Heart right ventricle (tissue), 16 donors: Measurements from ENCODE around the gene SYNPO2L. TPM values are rescaled to one million over a fixed set of nuclear protein-coding genes. Genes with fewer than 3 reads are reported as not detected.
"Not testable (repeated sequence)": the region's sequence is repeated elsewhere in the genome, so short reads cannot be mapped to it uniquely, and the experiment has no call there.

ENCODE experiments used
- ATAC-seq, 8 donors: fragments of 200-7000 bp; cut with Tn5 transposase; one replicate each; pipeline ENCODE4 v1.9.1; 2020; ENCODE audit warnings: mild to moderate bottlenecking in 8 of 8, moderate library complexity in 8 of 8, moderate number of reproducible peaks in 1 of 8
- DNase-seq, 2 donors: peaks; one replicate each; pipeline ENCODE4 v3.0.0-alpha.2; 2020
- H3K27ac ChIP-seq, 10 donors: fragments of 200-600 bp; sonication (generic) in 2 of 10; one replicate each; pipeline versions ENCODE4 v1.5.0 to v1.8.0; 2020 to 2022; ENCODE audit warnings: mild to moderate bottlenecking in 3 of 10
- H3K27me3 ChIP-seq, 7 donors: fragments of 200-600 bp; one replicate each; pipeline ENCODE4 v1.8.0; 2021 to 2022; ENCODE audit warnings: mild to moderate bottlenecking in 2 of 7
- H3K36me3 ChIP-seq, 9 donors: fragments of 200-600 bp; sonication (generic) in 1 of 9; one replicate each; pipeline versions ENCODE4 v1.5.0 to v1.8.0; 2020 to 2022; ENCODE audit warnings: mild to moderate bottlenecking in 2 of 9
- H3K4me1 ChIP-seq, 9 donors: fragments of 200-600 bp; sonication (generic) in 1 of 9; one replicate each; pipeline versions ENCODE4 v1.5.0 to v1.8.0; 2020 to 2022; ENCODE audit warnings: mild to moderate bottlenecking in 4 of 9
- H3K4me3 ChIP-seq, 10 donors: fragments of 200-600 bp; sonication (generic) in 2 of 10; one replicate each; pipeline versions ENCODE4 v1.5.0 to v1.8.0; 2020 to 2022; ENCODE audit warnings: mild to moderate bottlenecking in 7 of 10, moderate library complexity in 2 of 10
- H3K9me3 ChIP-seq, 11 donors: fragments of 200-600 bp in 10 of 11; sonication (generic) in 2 of 11; one replicate each; pipeline versions ENCODE4 v1.5.0 to v1.8.0; 2013 to 2022; ENCODE audit warnings: mild to moderate bottlenecking in 2 of 11, control low read depth in 1 of 11, moderate library complexity in 1 of 11
- WGBS, 2 donors: extraction: QIAGEN DNeasy Blood & Tissue Kit; methylation state at CpG; one replicate each; pipeline ENCODE4 v1.1.7; 2013; ENCODE audit warnings: inconsistent platforms in 1 of 2; 5-methylcytosine and 5-hydroxymethylcytosine counted together
- intact Hi-C, 10 donors: fragments of 100-400 bp; cut with DNase I; formaldehyde crosslinking; loops; one replicate each; pipeline versions ENCODE4 v1.11.1 to v1.14.2; 2022
- polyA plus RNA-seq, 2 donors: library from polyadenylated mRNA; stranded (reverse); fragments of 200-250 nt; gene quantifications; one replicate each; pipeline ENCODE4 v1.2.3, GENCODE V29; 2013
- total RNA-seq, 10 donors: library from RNA; stranded (reverse); fragmentation: NEBNext Ultra II Directional in 3 of 10; extraction: Animal tissue kit (Norgen Biotek cat#: 25700) in 3 of 10; gene quantifications; one replicate each; pipeline versions ENCODE4 v1.2.1 to v1.2.4, GENCODE V29; 2021 to 2023
- TF ChIP-seq, protein P1 (sequence below), 9 donors: fragments of 200-600 bp; sonication (generic) in 2 of 9; IDR thresholded peaks; one replicate each; pipeline versions ENCODE4 v1.5.0 to v1.8.0; 2021 to 2022; ENCODE audit warnings: antibody characterized with exemption in 9 of 9, mild to moderate bottlenecking in 5 of 9, moderate library complexity in 1 of 9
- donor health status: Arrhythmogenic right ventricular cardiomyopathy.
- donor health status: ischemic (EF 13 %, LVEDD 7.1; RV severe dilation, severe dysfunction).
- donor health status: healthy with polysubstance abuse.
- donor health status: DM: no; HTN: yes; CAD: no.
- donor health status: DM: no; HTN: no; CAD: no.
- donor health status: ischemic (EF 25% LVEDD 6.9; RV normal size, moderate dysfunction).
- donor health status: ischemic (EF 25% LVEDD 5.7; RV mildly dilated, moderate dysfunction).
- donor health status: healthy.
- donor health status: DM: yes; HTN: yes; CAD: no.
- donor health status: Ischemic cardiomyopathy.
- donor health status: ischemic (EF 35%, LVEDD 5.7; RV mildly dilated, moderate dysfunction).
- donor health status: nonischemic (EF 11% LVEDD 7.7; RV severe dilation, severe dysfunction).
- donor health status: DM: yes; HTN: yes; CAD: no.
- donor health status: PGD.
- donor health status: ischemic (EF 29% LVEDD 5.4; RV normal size, mild dysfunction).
- donor health status: nonischemic (EF 23%, LVEDD 6.1; RV moderate dilation, normal function).

SYNPO2L gene
- total and polyA plus RNA-seq, 12 donors = 61.6 to 833 (median 381) TPM

DNA sequence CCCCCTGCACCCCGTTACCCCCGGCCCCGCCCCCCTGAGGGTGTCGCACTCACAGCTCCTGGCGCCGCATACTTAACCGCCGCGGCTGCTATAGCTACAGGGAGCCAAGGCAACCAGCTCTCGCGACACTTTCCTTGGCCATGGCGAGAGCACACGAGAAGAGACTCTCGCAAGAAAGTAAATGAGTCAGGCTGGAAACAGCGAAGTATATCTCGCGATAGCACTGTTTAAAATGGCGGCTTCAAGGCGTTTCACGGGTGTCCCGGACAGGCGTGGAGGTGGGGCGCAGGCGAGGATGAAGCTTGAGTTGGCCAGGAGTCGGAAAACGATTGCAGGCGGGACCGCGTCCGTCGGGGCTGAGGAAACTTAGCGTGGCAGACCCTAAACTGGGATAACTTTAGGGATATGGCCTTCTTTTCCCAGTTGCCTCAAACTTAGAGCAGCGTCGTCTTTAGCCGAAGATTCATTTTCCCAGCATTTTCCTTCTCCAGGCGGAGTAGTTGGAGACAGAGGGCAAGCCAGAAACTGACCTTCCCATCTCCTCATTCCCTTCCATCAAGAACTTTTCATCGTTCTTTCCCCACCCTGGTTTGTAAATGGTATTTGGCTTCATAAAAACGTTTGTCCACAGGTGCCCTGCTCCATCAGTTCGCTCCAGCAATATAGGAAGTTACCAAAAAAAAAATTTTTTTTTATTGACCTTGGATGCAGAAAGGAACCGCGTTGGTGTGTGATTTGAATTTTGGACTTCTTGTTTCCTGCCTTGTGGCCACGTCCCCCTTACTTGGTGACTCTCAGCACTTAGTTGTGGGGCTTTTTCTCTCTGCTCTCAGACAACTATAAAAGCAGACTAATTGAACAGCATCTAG, 29.7 kb downstream of the SYNPO2L start:
- Histone ChIP-seq H3K4me3 (peak overlapping the region; percentile 64 to 93 (median 88)), H3K27ac (peak overlapping the region; percentile 5 to 90 (median 82)), H3K9me3 (no peaks in the 10 kb centered on the region), H3K27me3 (no peaks in the 10 kb centered on the region), H3K4me1 (peaks cover 0 to 15% (median 9%) of the 10 kb centered on the region in 9 donors), H3K36me3 (no peaks in the 10 kb centered on the region)
- TF ChIP-seq, protein P1, sequence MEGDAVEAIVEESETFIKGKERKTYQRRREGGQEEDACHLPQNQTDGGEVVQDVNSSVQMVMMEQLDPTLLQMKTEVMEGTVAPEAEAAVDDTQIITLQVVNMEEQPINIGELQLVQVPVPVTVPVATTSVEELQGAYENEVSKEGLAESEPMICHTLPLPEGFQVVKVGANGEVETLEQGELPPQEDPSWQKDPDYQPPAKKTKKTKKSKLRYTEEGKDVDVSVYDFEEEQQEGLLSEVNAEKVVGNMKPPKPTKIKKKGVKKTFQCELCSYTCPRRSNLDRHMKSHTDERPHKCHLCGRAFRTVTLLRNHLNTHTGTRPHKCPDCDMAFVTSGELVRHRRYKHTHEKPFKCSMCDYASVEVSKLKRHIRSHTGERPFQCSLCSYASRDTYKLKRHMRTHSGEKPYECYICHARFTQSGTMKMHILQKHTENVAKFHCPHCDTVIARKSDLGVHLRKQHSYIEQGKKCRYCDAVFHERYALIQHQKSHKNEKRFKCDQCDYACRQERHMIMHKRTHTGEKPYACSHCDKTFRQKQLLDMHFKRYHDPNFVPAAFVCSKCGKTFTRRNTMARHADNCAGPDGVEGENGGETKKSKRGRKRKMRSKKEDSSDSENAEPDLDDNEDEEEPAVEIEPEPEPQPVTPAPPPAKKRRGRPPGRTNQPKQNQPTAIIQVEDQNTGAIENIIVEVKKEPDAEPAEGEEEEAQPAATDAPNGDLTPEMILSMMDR (IDR thresholded peaks at IDR 0.05) = no peak
- WGBS, 2 donors = 2% methylated on average over 42 of the region's 42 CpGs
- intact Hi-C loops = loop anchor here in 6 of 10 donors (2.0 to 5.0 kb wide), 4 partner anchors 34 to 94 kb away; partner anchors contain the start of gene USP54 (in 2 of the 6)
- peak; percentile 97 to 99 (median 99) for ATAC-seq
- DNase-seq = peak; percentile 88 to 94

DNA sequence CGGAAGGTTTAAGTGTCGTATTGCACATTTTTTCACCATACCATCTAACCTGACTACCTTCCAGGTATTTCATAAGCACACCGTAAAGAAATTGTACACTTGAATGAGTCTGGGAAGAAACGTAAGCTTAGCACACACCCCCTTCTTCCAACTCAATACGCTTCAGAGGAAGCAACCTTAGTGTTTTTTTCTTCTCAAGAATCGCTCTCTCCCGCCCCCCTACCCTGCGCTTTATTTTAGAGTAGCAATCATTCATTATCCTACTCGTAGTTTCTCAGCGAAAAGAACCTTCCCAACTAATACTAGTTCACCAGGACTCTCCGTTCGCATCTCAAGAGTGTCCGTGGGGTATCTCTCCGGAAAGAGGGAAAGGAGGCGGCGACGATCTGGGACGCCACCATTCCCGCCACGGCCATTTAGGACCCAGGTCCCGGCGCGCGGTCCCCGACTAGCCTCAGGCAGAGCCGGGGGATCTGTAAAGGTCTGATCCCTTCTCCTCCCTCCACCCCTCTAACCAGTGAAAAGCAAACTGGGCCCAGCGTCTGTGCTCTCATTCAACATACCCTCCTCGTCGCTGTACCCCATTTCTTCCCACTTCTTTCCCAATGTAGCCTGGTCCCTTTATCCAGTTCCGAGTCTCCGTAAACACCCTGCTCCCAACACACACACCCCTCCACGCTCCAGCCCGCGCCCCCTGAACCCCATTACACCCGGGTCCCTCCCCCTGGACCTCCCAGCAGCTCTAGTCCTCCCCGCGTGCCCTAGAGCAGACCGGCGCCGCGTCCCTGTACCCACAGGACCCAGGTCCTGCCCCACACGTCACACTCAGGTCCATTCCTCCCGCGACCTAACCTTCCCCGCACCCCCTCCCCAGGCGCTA, 30.6 kb downstream of the SYNPO2L start:
- H3K27ac ChIP-seq = peak overlapping the region; percentile 21 to 90 (median 82)
- no peaks in the 10 kb centered on the region for H3K27me3 ChIP-seq
- no peaks in the 10 kb centered on the region for H3K36me3 ChIP-seq
- TF ChIP-seq, protein P1 (IDR thresholded peaks at IDR 0.05) = no peak
- ATAC-seq (peak; percentile 21 to 86 (median 53)), DNase-seq (peak in 1 of 2 donors; percentile 22)
- H3K4me1 ChIP-seq = peaks cover 0 to 15% (median 9%) of the 10 kb centered on the region in 9 donors
- intact Hi-C loops = loop anchor here in 5 of 10 donors (5.0 kb wide), 3 partner anchors 33 to 93 kb away; partner anchors contain the start of gene USP54 (in 2 of the 5)
- H3K9me3 ChIP-seq = no peaks in the 10 kb centered on the region
- H3K4me3 ChIP-seq = peak overlapping the region; percentile 64 to 93 (median 88)
- 0 to 1% methylated on average over 45 to 46 of the region's 46 CpGs for WGBS, 2 donors

DNA sequence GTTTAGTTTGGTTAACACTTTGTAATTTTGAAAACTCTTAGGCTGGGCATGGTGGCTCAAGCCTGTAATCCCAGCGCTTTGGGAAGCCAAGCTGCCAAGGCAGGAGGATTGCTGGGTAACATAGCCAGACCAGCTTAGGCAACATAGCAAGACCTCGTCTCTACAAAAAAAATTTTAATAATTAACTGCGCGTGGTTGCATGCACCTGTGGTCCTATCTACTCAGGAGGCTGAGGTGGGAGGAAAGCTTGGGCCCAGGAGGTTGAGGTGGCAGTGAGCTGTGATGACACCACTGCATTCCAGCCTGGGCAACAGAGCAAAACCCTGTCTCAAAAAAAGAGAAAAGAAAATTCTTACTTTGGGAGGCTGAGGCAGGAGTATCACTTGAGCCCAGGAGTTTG, 32.8 kb downstream of the SYNPO2L start:
- WGBS, 2 donors = 95 to 96% methylated on average over 4 of the region's 4 CpGs
- DNase-seq (no peak), ATAC-seq (no peak)
- TF ChIP-seq, protein P1 (IDR thresholded peaks at IDR 0.05) = no peak
- Histone ChIP-seq H3K9me3 (no peaks in the 10 kb centered on the region), H3K27ac (no peak overlapping the region), H3K36me3 (no peaks in the 10 kb centered on the region), H3K4me3 (no peak overlapping the region), H3K27me3 (no peaks in the 10 kb centered on the region), H3K4me1 (peaks cover 0 to 15% (median 9%) of the 10 kb centered on the region in 9 donors)
- intact Hi-C loops = no loop called here

DNA sequence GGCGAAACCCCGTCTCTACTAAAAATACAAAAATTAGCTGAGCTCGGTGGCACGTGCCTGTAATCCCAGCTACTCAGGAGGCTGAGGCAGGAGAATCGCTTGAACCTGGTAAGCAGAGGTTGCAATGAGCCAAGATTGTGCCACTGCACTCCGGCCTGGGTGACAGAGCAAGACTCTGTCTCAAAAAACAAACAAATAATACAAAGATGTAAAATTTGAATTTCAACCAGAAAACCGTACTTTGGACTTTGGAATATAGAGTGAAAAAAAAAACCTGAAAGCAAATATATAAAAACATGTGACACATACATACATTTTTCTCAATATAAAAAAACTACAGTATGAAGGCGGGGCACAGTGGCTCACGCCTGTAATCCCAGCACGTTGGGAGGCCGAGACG, 34.9 kb downstream of the SYNPO2L start:
- DNase-seq, H3K27me3 ChIP-seq, H3K9me3 ChIP-seq, H3K27ac ChIP-seq, H3K4me1 ChIP-seq, ATAC-seq, H3K4me3 ChIP-seq, H3K36me3 ChIP-seq, intact Hi-C loops: not testable (repeated sequence)
- 94 to 96% methylated on average over 12 of the region's 12 CpGs for WGBS, 2 donors

DNA sequence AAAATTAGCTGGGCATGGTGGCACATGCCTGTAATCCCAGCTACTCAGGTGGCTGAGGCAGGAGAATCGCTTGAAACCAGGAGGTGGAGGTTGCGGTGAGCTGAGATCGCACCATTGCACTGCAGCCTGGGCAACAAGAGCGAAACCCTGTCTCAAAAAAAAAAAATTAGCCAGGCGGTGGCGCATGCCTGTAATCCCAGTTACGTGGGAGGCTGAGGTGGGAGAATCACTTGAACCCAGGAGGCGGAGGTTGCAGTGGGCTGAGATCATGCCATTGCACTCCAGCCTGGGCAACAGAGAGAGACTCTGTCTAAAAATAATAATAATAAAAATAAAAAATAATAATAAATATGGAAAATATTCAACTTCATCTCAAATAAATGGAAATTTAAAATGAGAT, 38.7 kb downstream of the SYNPO2L start:
- not testable (repeated sequence) for H3K9me3 ChIP-seq, H3K4me1 ChIP-seq, H3K27ac ChIP-seq, DNase-seq, H3K36me3 ChIP-seq, H3K27me3 ChIP-seq, ATAC-seq, H3K4me3 ChIP-seq
- intact Hi-C loops = loop anchor here in 1 of 10 donors (10.0 kb wide), 1 partner anchor 62 kb away; no protein-coding TSS in a partner anchor
- 97 to 98% methylated on average over 8 of the region's 8 CpGs for WGBS, 2 donors
